HepG2 (cell line): ENCODE measurements around the gene TMEM107. TPM values are rescaled to one million over a fixed set of nuclear protein-coding genes. Genes with fewer than 3 reads are reported as not detected.

Experiments used
- ATAD3A ChIP-seq: sonication (generic); formaldehyde crosslinking; IDR thresholded peaks from 2 replicates; pipeline ENCODE4 v1.4.0; 2020; ENCODE audit warnings: missing genetic modification reagents
- ATF7-NPFF ChIP-seq: sonication (generic); formaldehyde crosslinking; IDR thresholded peaks from 2 replicates; pipeline ENCODE4 v1.8.1; 2023; ENCODE audit warnings: mild to moderate bottlenecking, low read depth, missing genetic modification reagents, moderate library complexity
- ATRX ChIP-seq: sonication (generic); formaldehyde crosslinking; IDR thresholded peaks from 2 replicates; pipeline ENCODE4 v1.4.0; 2020; ENCODE audit warnings: missing genetic modification reagents, borderline replicate concordance
- CBX2 ChIP-seq, 2 experiments: fragments of 200-600 bp in 1 of 2; sonication (generic); formaldehyde crosslinking in 1 of 2; IDR thresholded peaks; 2 replicates each; pipeline versions ENCODE4 v1.7.0 to v1.8.1; 2018 to 2022; ENCODE audit warnings: low read depth in 2 of 2, low read length in 1 of 2, mild to moderate bottlenecking in 1 of 2, missing genetic modification reagents in 1 of 2
- CENPX ChIP-seq: sonication (generic); formaldehyde crosslinking; IDR thresholded peaks from 2 replicates; pipeline ENCODE4 v1.9.0; 2021; ENCODE audit warnings: mild to moderate bottlenecking, missing genetic modification reagents, moderate library complexity
- CSRNP2 ChIP-seq: sonication (generic); formaldehyde crosslinking; conservative IDR thresholded peaks from 2 replicates; pipeline ENCODE4 v1.8.0; 2022; ENCODE audit warnings: low read depth, missing genetic modification reagents
- DNMT1 ChIP-seq: sonication (generic); formaldehyde crosslinking; IDR thresholded peaks from 2 replicates; pipeline ENCODE4 v1.5.1; 2020; ENCODE audit warnings: mild to moderate bottlenecking, missing genetic modification reagents
- GATA4 ChIP-seq: sonication (generic); IDR thresholded peaks from 2 replicates; pipeline ENCODE4 v1.6.1; 2016; ENCODE audit warnings: antibody characterized with exemption, low read depth, borderline replicate concordance
- GATAD2A ChIP-seq: IDR thresholded peaks from 2 replicates; pipeline ENCODE4 v1.6.1; 2016
- GRHL1 ChIP-seq: sonication (generic); formaldehyde crosslinking; conservative IDR thresholded peaks from 2 replicates; pipeline ENCODE4 v1.8.0; 2022; ENCODE audit warnings: missing genetic modification reagents
- MNT ChIP-seq: fragments of 450-650 bp; IDR thresholded peaks from 2 replicates; pipeline ENCODE4 v1.6.1; 2016
- NKX3-1 ChIP-seq: sonication (generic); formaldehyde crosslinking; IDR thresholded peaks from 2 replicates; pipeline ENCODE4 v1.5.0; 2020; ENCODE audit warnings: missing genetic modification reagents
- PAWR ChIP-seq: sonication (generic); formaldehyde crosslinking; IDR thresholded peaks from 2 replicates; pipeline ENCODE4 v1.4.0; 2020; ENCODE audit warnings: missing genetic modification reagents, mild to moderate bottlenecking, borderline replicate concordance
- PHF5A ChIP-seq: IDR thresholded peaks from one replicate; pipeline ENCODE4 v1.6.1; 2018; ENCODE audit warnings: low read depth, missing genetic modification reagents; ENCODE audit not compliant: unreplicated experiment
- RELA ChIP-seq: sonication (generic); formaldehyde crosslinking; IDR thresholded peaks from 2 replicates; pipeline ENCODE4 v1.4.0; 2020; ENCODE audit warnings: missing genetic modification reagents
- REXO4 ChIP-seq: sonication (generic); formaldehyde crosslinking; IDR thresholded peaks from 2 replicates; pipeline ENCODE4 v1.8.0; 2022; ENCODE audit warnings: missing genetic modification reagents, mild to moderate bottlenecking, borderline replicate concordance
- SMYD3 ChIP-seq: sonication (generic); formaldehyde crosslinking; IDR thresholded peaks from 2 replicates; pipeline ENCODE4 v1.8.1; 2023; ENCODE audit warnings: mild to moderate bottlenecking, missing genetic modification reagents
- SRSF9 ChIP-seq: fragments of 200-400 bp; formaldehyde crosslinking; IDR thresholded peaks from 2 replicates; pipeline ENCODE4 v1.6.1; 2018; ENCODE audit warnings: borderline replicate concordance, mild to moderate bottlenecking, low read depth, low read length; ENCODE audit not compliant: insufficient read depth, poor library complexity, severe bottlenecking
- THAP11 ChIP-seq: IDR thresholded peaks from 2 replicates; pipeline ENCODE4 v1.6.1; 2016; ENCODE audit warnings: missing biosample characterization, missing genetic modification reagents
- ZFY ChIP-seq: sonication (generic); formaldehyde crosslinking; IDR thresholded peaks from 2 replicates; pipeline ENCODE4 v1.4.0; 2020; ENCODE audit warnings: missing genetic modification reagents
- ZNF275 ChIP-seq: sonication (generic); formaldehyde crosslinking; IDR thresholded peaks from 2 replicates; pipeline ENCODE4 v1.8.0; 2022; ENCODE audit warnings: missing genetic modification reagents, mild to moderate bottlenecking, inconsistent platforms, borderline replicate concordance
- ZNF615 ChIP-seq: sonication (generic); formaldehyde crosslinking; IDR thresholded peaks from 2 replicates; pipeline ENCODE4 v1.5.0; 2020; ENCODE audit warnings: mild to moderate bottlenecking, missing genetic modification reagents, borderline replicate concordance
- ZNF674 ChIP-seq: sonication (generic); formaldehyde crosslinking; IDR thresholded peaks from 2 replicates; pipeline ENCODE4 v1.5.0; 2020; ENCODE audit warnings: low read depth, mild to moderate bottlenecking, missing genetic modification reagents
- ZNF761 ChIP-seq: sonication (generic); formaldehyde crosslinking; conservative IDR thresholded peaks from 2 replicates; pipeline ENCODE4 v1.4.0; 2020; ENCODE audit warnings: mild to moderate bottlenecking, missing genetic modification reagents
- polyA plus RNA-seq, 8 experiments: library from polyadenylated mRNA; depleted of rRNA in 3 of 8; stranded (reverse) in 7 of 8; unstranded in 1 of 8; fragments of >200 nt; fragmentation: Illumina TruSeq in 4 of 8; extraction: Trizol in 4 of 8; gene quantifications; 2 replicates each; pipeline versions ENCODE4 v1.2.1 to v1.2.3, GENCODE V29; 2011 to 2016; ENCODE audit warnings: low read depth in 4 of 8, missing spikeins in 1 of 8, mixed read lengths in 1 of 8; ENCODE audit not compliant: insufficient read depth in 1 of 8
- total RNA-seq, 5 experiments: library from RNA; depleted of rRNA; stranded (reverse); fragments of >200 nt; fragmentation: Illumina TruSeq; extraction: Trizol; gene quantifications; 2 replicates each; pipeline ENCODE4 v1.2.3, GENCODE V29; 2016; ENCODE audit warnings: low read depth in 1 of 5

Gene TMEM107
- total and polyA plus RNA-seq, 2 of the 13 experiments (the other 11 are each of a cell fraction or from before 2014, with no cell fraction given), result 7.2 to 15.3 TPM

GRCh38 chr17:8173056-8173870 is 2.9 kb downstream of the TMEM107 start (continued):
- TF ChIP-seq RELA (CRISPR knock-in tag), result peak; percentile 40
- no peak for TF ChIP-seq ZNF674 (CRISPR knock-in tag)
- TF ChIP-seq SMYD3 (CRISPR knock-in tag), result peak; percentile 98
- peak; percentile 77; the same call in 1 of the 2 replicates for TF ChIP-seq ZNF615 (CRISPR knock-in tag)
- no peak for TF ChIP-seq ATRX (CRISPR knock-in tag)
- TF ChIP-seq CBX2 (IDR thresholded peaks at IDR 0.05; ENCODE audit: low read depth, low read length), result no peak
- no peak for TF ChIP-seq CBX2 (CRISPR knock-in tag; IDR thresholded peaks at IDR 0.05; ENCODE audit: low read depth)
- TF ChIP-seq MNT, result no peak; the same call in 1 of the 2 replicates
- TF ChIP-seq SRSF9, result no peak
- TF ChIP-seq ATF7-NPFF (CRISPR knock-in tag), result peak; percentile 94
- no peak for TF ChIP-seq ZNF761 (CRISPR knock-in tag)
- 0 out of 2 replicates have a peak, but pooled peaks have one; percentile 78 for TF ChIP-seq GRHL1 (CRISPR knock-in tag)
- no peak for TF ChIP-seq ATAD3A (CRISPR knock-in tag)
- peak; percentile 95 for TF ChIP-seq NKX3-1 (CRISPR knock-in tag)
- no peak for TF ChIP-seq CENPX (CRISPR knock-in tag)
- no peak for TF ChIP-seq PAWR (CRISPR knock-in tag)
- TF ChIP-seq CSRNP2 (CRISPR knock-in tag), result peak; percentile 89; the same call in 1 of the 2 replicates
- TF ChIP-seq THAP11 (CRISPR knock-in tag), result peak; percentile 91
- TF ChIP-seq REXO4, result peak; percentile 76; the same call in 1 of the 2 replicates
- TF ChIP-seq PHF5A (CRISPR knock-in tag), result peak; percentile 98
- TF ChIP-seq GATA4, result peak; percentile 100
- peak; percentile 80 for TF ChIP-seq ZNF275 (CRISPR knock-in tag)
- TF ChIP-seq DNMT1 (CRISPR knock-in tag), result no peak
- TF ChIP-seq GATAD2A (CRISPR knock-in tag), result peak; percentile 87
- peak; percentile 52 for TF ChIP-seq ZFY (CRISPR knock-in tag)
